Gastrocnemius medialis (tissue), 4 donors: Measurements from ENCODE around the gene ENTPD1.

Experiments used
- CTCF ChIP-seq, 5 experiments: fragments of 450-650 bp in 3 of 5; fragments of 200-600 bp in 2 of 5; sonication (generic) in 2 of 5; IDR thresholded peaks in 4 of 5; conservative IDR thresholded peaks in 1 of 5; 1 replicate in 4 of 5; 2 replicates in 1 of 5; pipeline ENCODE4 v1.5.1; 2016 to 2019; ENCODE audit warnings: antibody characterized with exemption in 5 of 5, mild to moderate bottlenecking in 3 of 5, moderate library complexity in 3 of 5
- POLR2A ChIP-seq, 2 donors: fragments of 450-650 bp; IDR thresholded peaks; one replicate each; pipeline ENCODE4 v1.6.1; 2017; ENCODE audit warnings: antibody characterized with exemption in 2 of 2, mild to moderate bottlenecking in 2 of 2, moderate library complexity in 2 of 2

- TF ChIP-seq CTCF (IDR thresholded peaks at IDR 0.05 in 4 of 5, conservative IDR thresholded peaks at IDR 0.05 in 1 of 5), result peak in 2 of 5 experiments; percentile 25 to 43
- no peak for TF ChIP-seq POLR2A (IDR thresholded peaks at IDR 0.05)
Measured at GRCh38 chr10:95864906-95865813, 109.2 kb downstream of the ENTPD1 start.
